PC-9 (cell line): Measurements from ENCODE around the gene ADAM19. TPM values are rescaled to one million over a fixed set of nuclear protein-coding genes. Genes with fewer than 3 reads are reported as not detected.

Experiments
- BruUV-seq: library from RNA; stranded (reverse); fragments of 400-500 nt; replicated peaks from 2 replicates; lab custom pipeline; 2021; lab: Mats Ljungman, UMichigan
- CTCF ChIA-PET: fragments of 300-600 bp; sonication (Branson Sonifier 250); formaldehyde crosslinking; loops from one replicate; lab custom pipeline; 2022; ENCODE audit warnings: antibody characterized with exemption; lab: Charles Lee
- POLR2A ChIA-PET: fragments of 300-600 bp; sonication (Branson Sonifier 250); formaldehyde crosslinking; loops from one replicate; lab custom pipeline; 2022; ENCODE audit warnings: antibody characterized with exemption; ENCODE audit not compliant: unreplicated experiment; lab: Charles Lee
- DNase-seq, 2 experiments: peaks; one replicate each; pipeline versions ENCODE4 v3.0.0 to v3.0.0-alpha.2; 2015 to 2022; ENCODE audit warnings: mixed read lengths in 1 of 2
- H2AFZ ChIP-seq: fragments of 200-600 bp; sonication (generic); 2 replicates; pipeline ENCODE4 v1.8.1; 2017; ENCODE audit warnings: antibody characterized with exemption
- H3F3A ChIP-seq: fragments of 200-600 bp; sonication (generic); 2 replicates; pipeline ENCODE4 v1.8.1; 2017; ENCODE audit warnings: antibody characterized with exemption, mild to moderate bottlenecking, low read depth; ENCODE audit not compliant: insufficient read depth
- H3K27ac ChIP-seq: fragments of 200-600 bp; sonication (generic); 2 replicates; pipeline ENCODE4 v1.6.1; 2016; ENCODE audit warnings: mixed run types
- H3K27me3 ChIP-seq: fragments of 200-600 bp; sonication (generic); 2 replicates; pipeline ENCODE4 v1.6.1; 2016; ENCODE audit warnings: low read depth, mixed run types; ENCODE audit not compliant: insufficient read depth
- H3K36me3 ChIP-seq: fragments of 200-600 bp; sonication (generic); 2 replicates; pipeline ENCODE4 v1.6.1; 2016; ENCODE audit warnings: low read depth, mixed run types
- H3K4me1 ChIP-seq: fragments of 200-600 bp; sonication (generic); replicated peaks from 2 replicates; pipeline ENCODE4 v1.6.1; 2016; ENCODE audit warnings: mixed run types; ENCODE audit not compliant: insufficient read depth
- H3K4me2 ChIP-seq: fragments of 200-600 bp; sonication (generic); 2 replicates; pipeline ENCODE4 v1.6.1; 2017; ENCODE audit warnings: mixed run types
- H3K4me3 ChIP-seq: fragments of 200-600 bp; sonication (generic); 2 replicates; pipeline ENCODE4 v1.6.1; 2016; ENCODE audit warnings: mixed run types
- H3K79me2 ChIP-seq: fragments of 200-600 bp; sonication (generic); 2 replicates; pipeline ENCODE4 v1.6.1; 2017; ENCODE audit warnings: low read depth, mixed run types
- H3K9me2 ChIP-seq: fragments of 200-600 bp; sonication (generic); 2 replicates; pipeline ENCODE4 v1.8.1; 2017; ENCODE audit warnings: mild to moderate bottlenecking; ENCODE audit not compliant: insufficient read depth
- H3K9me3 ChIP-seq: fragments of 200-600 bp; sonication (generic); 2 replicates; pipeline ENCODE4 v1.8.1; 2016; ENCODE audit warnings: low read depth; ENCODE audit not compliant: insufficient read depth
- H4K20me1 ChIP-seq: fragments of 200-600 bp; sonication (generic); 2 replicates; pipeline ENCODE4 v1.8.1; 2017; ENCODE audit not compliant: insufficient read depth
- EZH2 ChIP-seq: fragments of 200-600 bp; sonication (generic); IDR thresholded peaks from 2 replicates; pipeline ENCODE4 v1.8.0; 2017; ENCODE audit warnings: antibody characterized with exemption, low read depth
- intact Hi-C: fragments of 100-400 bp; cut with micrococcal nuclease; formaldehyde crosslinking; loops from one replicate; pipeline ENCODE4 v1.10.0; 2022; ENCODE audit not compliant: unreplicated experiment
- total RNA-seq: library from RNA; stranded (reverse); gene quantifications from 2 replicates; pipeline ENCODE4 v1.2.3, GENCODE V29; 2021
- TF ChIP-seq, protein P1 (sequence below): fragments of 200-600 bp; sonication (generic); conservative IDR thresholded peaks from 2 replicates; pipeline ENCODE4 v1.6.1; 2017; ENCODE audit warnings: mixed run types, antibody characterized with exemption, mild to moderate bottlenecking, moderate library complexity

The ADAM19 gene
- total RNA-seq, 1 experiment from 2014 or later = 7.6 TPM

- intact Hi-C loops = loop anchor here (10.0 kb wide), 1 partner anchor 111 kb away; no protein-coding TSS in a partner anchor
- no TSS peak for BruUV-seq
- Histone ChIP-seq H3K9me2 (no peaks in the 10 kb centered on the region; the same call in 1 of the 2 replicates), H3K4me1 (peaks cover 68% of the 10 kb centered on the region), H2AFZ (no peak overlapping the region), H3K27ac (peak overlapping the region; percentile 97), H4K20me1 (no peaks in the 10 kb centered on the region), H3F3A (peaks cover 51% of the 10 kb centered on the region), H3K4me2 (peak overlapping the region; percentile 66), H3K36me3 (no peaks in the 10 kb centered on the region), H3K27me3 (no peaks in the 10 kb centered on the region), H3K4me3 (0 out of 2 replicates have a peak overlapping the region, but pooled peaks have one; percentile 6), H3K79me2 (no peaks in the 10 kb centered on the region), H3K9me3 (no peaks in the 10 kb centered on the region)
- peak; percentile 29 to 89 for DNase-seq
- POLR2A ChIA-PET = no interaction called here
- TF ChIP-seq, protein P1, sequence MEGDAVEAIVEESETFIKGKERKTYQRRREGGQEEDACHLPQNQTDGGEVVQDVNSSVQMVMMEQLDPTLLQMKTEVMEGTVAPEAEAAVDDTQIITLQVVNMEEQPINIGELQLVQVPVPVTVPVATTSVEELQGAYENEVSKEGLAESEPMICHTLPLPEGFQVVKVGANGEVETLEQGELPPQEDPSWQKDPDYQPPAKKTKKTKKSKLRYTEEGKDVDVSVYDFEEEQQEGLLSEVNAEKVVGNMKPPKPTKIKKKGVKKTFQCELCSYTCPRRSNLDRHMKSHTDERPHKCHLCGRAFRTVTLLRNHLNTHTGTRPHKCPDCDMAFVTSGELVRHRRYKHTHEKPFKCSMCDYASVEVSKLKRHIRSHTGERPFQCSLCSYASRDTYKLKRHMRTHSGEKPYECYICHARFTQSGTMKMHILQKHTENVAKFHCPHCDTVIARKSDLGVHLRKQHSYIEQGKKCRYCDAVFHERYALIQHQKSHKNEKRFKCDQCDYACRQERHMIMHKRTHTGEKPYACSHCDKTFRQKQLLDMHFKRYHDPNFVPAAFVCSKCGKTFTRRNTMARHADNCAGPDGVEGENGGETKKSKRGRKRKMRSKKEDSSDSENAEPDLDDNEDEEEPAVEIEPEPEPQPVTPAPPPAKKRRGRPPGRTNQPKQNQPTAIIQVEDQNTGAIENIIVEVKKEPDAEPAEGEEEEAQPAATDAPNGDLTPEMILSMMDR = no peak
- TF ChIP-seq EZH2 = no peak
- CTCF ChIA-PET = no interaction called here
Measured at GRCh38 chr5:157603333-157604190, 28.0 kb upstream of the ADAM19 start.

GRCh38 chr5:157602505-157602904, 26.9 kb upstream of the ADAM19 start:
- H3K9me2 ChIP-seq = no peaks in the 10 kb centered on the region; the same call in 1 of the 2 replicates
- peaks cover 41% of the 10 kb centered on the region for H3F3A ChIP-seq
- peaks cover 57% of the 10 kb centered on the region for H3K4me1 ChIP-seq
- no peak for DNase-seq
- H3K27ac ChIP-seq = peak overlapping the region; percentile 97
- ChIA-PET CTCF (no interaction called here), POLR2A (no interaction called here)
- no peaks in the 10 kb centered on the region for H3K79me2 ChIP-seq
- no peak overlapping the region; the same call in 1 of the 2 replicates for H2AFZ ChIP-seq
- 0 out of 2 replicates have a peak overlapping the region, but pooled peaks have one; percentile 41 for H3K4me2 ChIP-seq
- intact Hi-C loops = loop anchor here (10.0 kb wide), 1 partner anchor 112 kb away; no protein-coding TSS in a partner anchor
- no peaks in the 10 kb centered on the region for H3K27me3 ChIP-seq
- H3K9me3 ChIP-seq = 0 out of 2 replicates have a peak, but pooled peaks cover 4% of the 10 kb centered on the region
- H3K36me3 ChIP-seq = no peaks in the 10 kb centered on the region
- TF ChIP-seq EZH2 = no peak
- TF ChIP-seq, protein P1 = no peak
- BruUV-seq = no TSS peak
- H3K4me3 ChIP-seq = no peak overlapping the region
- H4K20me1 ChIP-seq = no peaks in the 10 kb centered on the region

DNA sequence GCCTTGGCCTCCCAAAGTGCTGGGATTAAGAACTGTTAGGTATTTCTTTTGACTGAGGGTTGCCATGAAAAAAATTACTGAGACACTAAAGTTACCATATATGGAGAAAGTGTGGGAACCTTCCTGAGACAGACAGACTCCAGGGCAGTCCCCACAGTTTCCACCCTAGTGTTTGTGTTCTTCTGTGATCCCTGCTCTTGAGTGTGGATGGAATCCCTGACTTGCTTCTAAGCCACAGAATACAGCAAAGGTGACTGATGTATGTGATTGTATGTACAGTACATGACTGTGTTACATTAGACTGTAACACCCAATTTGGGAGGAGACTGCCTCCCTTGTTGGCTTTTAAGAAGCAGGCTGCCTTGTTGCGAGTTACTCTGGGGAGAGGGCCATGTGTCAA, 24.7 kb upstream of the ADAM19 start:
- Histone ChIP-seq H2AFZ (no peak overlapping the region), H3K27me3 (no peaks in the 10 kb centered on the region), H3K9me2 (no peaks in the 10 kb centered on the region; the same call in 1 of the 2 replicates), H3K27ac (no peak overlapping the region), H3K4me3 (no peak overlapping the region), H3K36me3 (no peaks in the 10 kb centered on the region), H4K20me1 (no peaks in the 10 kb centered on the region), H3K79me2 (no peaks in the 10 kb centered on the region), H3F3A (peaks cover 26% of the 10 kb centered on the region), H3K4me2 (no peak overlapping the region), H3K4me1 (peaks cover 35% of the 10 kb centered on the region), H3K9me3 (0 out of 2 replicates have a peak, but pooled peaks cover 4% of the 10 kb centered on the region)
- CTCF ChIA-PET = no interaction called here
- TF ChIP-seq, protein P1 = no peak
- no TSS peak for BruUV-seq
- intact Hi-C loops = loop anchor here (10.0 kb wide), 1 partner anchor 115 kb away; no protein-coding TSS in a partner anchor
- no peak for DNase-seq
- POLR2A ChIA-PET = no interaction called here
